Adrenal gland (tissue), 5 donors: ENCODE results near the gene DTL.

Experiments
- POLR2A ChIP-seq, 2 donors: fragments of 450-650 bp; IDR thresholded peaks; one replicate each; pipeline ENCODE4 v1.6.1; 2017; ENCODE audit warnings: antibody characterized with exemption in 2 of 2, mild to moderate bottlenecking in 2 of 2, moderate library complexity in 1 of 2
- TF ChIP-seq, protein P1 (sequence below), 6 experiments: fragments of 450-650 bp in 4 of 6; fragments of 200-600 bp in 2 of 6; sonication (generic) in 1 of 6; IDR thresholded peaks; 1 replicate in 5 of 6; 2 replicates in 1 of 6; pipeline versions ENCODE4 v1.5.1 to v1.8.0; 2016 to 2021; ENCODE audit warnings: antibody characterized with exemption in 6 of 6, mild to moderate bottlenecking in 2 of 6, moderate library complexity in 1 of 6
- donor health status: DM: no; HTN: no; CAD: no.

DNA sequence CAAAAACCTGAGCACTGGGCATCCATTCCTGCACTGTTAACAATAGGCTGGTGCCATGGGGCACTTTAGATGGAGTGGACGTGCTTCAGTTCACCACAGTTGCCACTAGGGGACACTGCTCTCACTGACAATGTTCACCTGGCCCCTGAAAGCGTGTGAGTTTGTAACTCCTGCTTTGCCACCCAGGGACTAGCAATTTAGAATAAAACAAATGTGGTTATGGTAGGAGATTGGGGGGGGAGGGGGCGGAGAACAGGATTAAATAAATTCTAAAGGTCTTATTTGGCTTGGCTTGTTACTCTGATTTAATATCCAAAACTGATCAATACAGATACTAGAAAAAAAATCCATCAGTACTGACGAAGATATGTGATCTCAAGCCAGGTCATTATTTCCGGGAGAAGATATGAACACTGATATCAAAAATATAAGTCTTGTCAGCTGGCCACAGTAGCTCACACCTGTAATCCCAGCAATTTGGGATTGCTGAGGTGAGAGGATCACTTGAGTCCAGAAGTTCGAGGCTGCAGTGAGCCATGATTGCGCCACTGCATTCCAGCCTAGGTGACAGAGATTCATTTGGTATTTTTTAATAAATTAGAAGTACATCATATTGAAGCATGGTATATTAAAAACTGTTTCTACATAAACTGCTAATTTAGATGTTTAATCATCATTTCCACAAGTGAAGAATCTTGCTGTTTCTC lies 23.4 kb upstream of the DTL start:
- no peak for TF ChIP-seq POLR2A (IDR thresholded peaks at IDR 0.05)
- TF ChIP-seq, protein P1, sequence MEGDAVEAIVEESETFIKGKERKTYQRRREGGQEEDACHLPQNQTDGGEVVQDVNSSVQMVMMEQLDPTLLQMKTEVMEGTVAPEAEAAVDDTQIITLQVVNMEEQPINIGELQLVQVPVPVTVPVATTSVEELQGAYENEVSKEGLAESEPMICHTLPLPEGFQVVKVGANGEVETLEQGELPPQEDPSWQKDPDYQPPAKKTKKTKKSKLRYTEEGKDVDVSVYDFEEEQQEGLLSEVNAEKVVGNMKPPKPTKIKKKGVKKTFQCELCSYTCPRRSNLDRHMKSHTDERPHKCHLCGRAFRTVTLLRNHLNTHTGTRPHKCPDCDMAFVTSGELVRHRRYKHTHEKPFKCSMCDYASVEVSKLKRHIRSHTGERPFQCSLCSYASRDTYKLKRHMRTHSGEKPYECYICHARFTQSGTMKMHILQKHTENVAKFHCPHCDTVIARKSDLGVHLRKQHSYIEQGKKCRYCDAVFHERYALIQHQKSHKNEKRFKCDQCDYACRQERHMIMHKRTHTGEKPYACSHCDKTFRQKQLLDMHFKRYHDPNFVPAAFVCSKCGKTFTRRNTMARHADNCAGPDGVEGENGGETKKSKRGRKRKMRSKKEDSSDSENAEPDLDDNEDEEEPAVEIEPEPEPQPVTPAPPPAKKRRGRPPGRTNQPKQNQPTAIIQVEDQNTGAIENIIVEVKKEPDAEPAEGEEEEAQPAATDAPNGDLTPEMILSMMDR (IDR thresholded peaks at IDR 0.05), result peak; percentile 92 to 96 (median 94)
